Midbrain (tissue), 1 donor: ENCODE results near the gene CPM.

Source experiments
- DNase-seq: peaks from one replicate; lab custom pipeline; 2025; lab: John Stamatoyannopoulos, UW

CPM gene

GRCh38 chr12:68956466-68956865 is 23.5 kb upstream of the CPM start:
- DNase-seq: no peak

DNA sequence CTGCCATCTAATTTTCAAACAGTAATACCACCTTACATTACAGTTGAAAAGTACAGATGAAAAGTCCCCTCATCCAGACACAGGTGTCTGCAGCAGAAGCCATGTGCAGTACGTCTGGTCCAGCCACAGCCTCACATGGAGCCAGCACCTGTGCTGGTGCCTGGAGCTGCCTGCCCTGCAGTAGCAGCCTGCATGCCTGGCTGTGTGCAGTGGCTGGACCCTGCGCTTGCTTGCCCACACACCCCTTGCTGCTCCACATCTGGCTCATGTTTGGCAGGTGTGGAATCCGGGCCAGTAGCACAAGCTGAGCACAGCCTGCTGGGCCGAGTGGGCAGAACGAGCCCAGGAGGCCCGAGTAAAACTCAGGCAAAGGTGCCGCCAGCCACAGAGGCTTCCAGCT is 21.8 kb upstream of the CPM start:
- no peak for DNase-seq

GRCh38 chr12:68953536-68953935 is 20.6 kb upstream of the CPM start:
- DNase-seq: no peak

GRCh38 chr12:68951652-68952051 is 18.7 kb upstream of the CPM start:
- DNase-seq: no peak

- DNase-seq: no peak
Observed at GRCh38 chr12:68950511-68950910, 17.5 kb upstream of the CPM start.

GRCh38 chr12:68945255-68945654 is 12.3 kb upstream of the CPM start:
- no peak for DNase-seq

GRCh38 chr12:68944296-68945076 is 11.5 kb upstream of the CPM start:
- DNase-seq: no peak

- no peak for DNase-seq
Observed at GRCh38 chr12:68943848-68944247, 10.9 kb upstream of the CPM start.

DNA sequence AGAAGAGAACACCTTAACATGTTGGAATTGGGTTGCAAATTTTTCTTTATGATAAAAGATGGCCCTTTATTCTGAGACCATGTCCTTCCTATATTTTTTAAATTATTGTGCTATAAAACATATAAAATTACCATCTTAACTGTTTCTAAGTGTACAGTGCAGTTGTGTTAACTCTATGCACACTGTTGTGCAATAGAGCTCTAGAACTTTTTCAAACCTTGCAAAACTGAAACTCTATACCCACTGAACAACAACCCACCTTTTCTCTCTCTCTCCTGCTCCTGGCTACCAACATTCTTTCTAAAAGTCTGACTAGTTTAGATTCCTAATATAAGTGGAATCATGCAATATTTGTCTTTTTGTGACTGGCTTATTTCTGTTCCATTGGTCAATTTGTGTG is 7.8 kb upstream of the CPM start:
- DNase-seq: no peak

DNA sequence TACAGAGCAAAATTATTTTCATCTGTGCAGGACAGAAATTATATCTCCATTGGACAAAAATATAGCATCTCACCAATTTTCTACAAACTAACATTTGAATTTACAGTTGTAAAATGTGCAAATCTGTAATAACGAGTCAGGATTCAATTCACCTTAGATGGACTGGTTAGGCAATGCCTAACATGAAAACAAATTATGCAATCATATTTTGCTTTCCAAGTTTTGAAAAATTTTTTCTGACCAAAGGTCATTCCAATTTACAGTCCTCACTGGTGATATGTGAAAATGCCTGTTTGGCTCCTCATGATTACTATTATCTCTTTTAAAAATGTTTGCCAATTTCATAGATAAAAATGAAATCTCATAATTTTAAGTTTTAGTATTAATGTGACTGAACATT is 6.5 kb upstream of the CPM start:
- no peak for DNase-seq

GRCh38 chr12:68934392-68934791 is 1.4 kb upstream of the CPM start:
- DNase-seq: no peak

DNA sequence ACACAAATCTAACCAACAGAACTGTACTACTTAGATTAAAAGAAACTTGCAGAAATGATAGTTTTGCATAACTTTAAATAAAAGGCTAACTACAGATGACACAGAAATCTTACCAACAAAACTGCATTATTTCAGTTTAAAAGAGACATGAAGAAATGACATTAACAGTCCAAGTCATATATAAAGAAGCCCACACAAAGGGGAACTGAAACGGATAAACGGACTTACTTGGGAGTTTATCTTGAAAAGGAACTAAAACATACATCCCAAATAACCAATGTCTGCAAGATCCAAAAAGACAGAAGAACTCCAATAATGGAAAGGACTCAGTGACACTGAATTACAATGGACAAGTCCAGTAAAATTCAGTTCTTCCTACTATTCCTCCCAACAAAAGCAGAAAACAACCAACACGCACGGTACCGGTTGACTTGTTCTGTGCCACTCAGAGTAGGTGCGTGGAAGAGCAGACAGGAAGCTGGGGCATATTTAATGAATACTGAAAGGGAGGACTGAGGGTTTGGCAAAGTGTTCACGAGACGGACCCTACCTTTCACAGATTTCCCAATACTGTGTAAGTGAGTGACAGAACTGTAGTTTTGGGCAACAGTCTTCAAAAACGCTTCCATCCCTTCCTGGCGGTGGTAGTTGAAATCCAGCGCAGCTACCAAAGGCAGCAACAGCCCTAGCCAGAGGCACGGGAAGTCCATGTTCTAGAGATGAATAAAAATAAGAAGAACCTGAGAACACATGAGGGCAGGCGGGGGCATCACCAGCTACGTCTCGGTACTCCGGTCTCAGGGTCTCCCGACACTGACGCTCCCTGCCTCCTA is 627 bp downstream of the CPM start:
- peak; percentile 64 for DNase-seq

- no peak for DNase-seq
Observed at GRCh38 chr12:68930178-68930577, 2.8 kb downstream of the CPM start.

GRCh38 chr12:68924546-68924945 is 8.4 kb downstream of the CPM start:
- no peak for DNase-seq

DNA sequence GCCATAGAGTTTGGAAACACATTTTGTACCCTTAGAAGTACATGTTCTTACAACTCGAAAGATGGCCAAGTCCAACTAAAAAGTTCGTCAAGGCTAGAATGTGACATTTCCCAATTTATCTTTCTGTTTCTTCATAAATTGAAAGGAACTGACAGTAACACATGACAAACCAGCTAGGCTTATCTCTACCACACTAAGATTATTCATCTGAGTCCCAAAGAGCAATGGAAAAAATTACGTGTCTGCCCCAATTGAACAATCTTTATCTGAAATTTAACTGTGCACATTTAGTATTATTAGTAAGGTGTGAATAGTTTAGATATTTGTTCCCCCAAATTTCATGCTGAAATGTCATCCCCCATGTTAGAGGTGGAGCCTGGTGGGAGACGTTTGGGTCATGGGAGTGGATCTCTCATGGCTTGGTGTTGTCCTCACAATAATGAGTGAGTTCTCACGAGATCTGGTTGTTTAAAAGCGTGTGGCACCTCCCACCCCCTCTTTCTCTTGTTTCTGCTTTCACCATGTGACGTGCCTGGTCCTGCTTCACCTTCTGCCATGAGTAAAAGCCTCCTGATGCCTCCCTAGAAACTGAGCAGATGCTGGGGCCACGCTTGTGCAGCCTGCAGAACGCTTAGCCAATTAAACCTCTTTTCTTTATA is 13.3 kb downstream of the CPM start:
- no peak for DNase-seq

DNA sequence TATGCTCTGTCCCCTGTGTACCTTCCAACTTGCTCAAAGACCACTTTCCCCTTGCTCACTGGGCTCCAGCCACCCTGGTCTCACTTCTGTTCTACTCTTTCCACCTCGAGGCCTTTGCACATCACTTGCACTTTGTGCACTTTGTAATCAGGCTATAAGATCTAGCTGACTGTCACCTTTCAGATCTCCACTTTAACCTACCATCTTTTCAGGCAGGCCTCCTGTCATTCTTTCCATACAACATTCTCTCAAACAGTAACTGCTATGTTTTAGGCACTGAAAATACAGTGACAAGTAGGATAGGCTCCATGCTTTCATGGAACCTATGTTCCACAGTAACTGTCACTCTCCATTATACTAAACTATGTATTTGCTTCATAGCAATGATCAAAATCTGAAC is 14.0 kb downstream of the CPM start:
- DNase-seq: no peak

- DNase-seq: no peak
Observed at GRCh38 chr12:68915055-68915454, 17.9 kb downstream of the CPM start.

DNA sequence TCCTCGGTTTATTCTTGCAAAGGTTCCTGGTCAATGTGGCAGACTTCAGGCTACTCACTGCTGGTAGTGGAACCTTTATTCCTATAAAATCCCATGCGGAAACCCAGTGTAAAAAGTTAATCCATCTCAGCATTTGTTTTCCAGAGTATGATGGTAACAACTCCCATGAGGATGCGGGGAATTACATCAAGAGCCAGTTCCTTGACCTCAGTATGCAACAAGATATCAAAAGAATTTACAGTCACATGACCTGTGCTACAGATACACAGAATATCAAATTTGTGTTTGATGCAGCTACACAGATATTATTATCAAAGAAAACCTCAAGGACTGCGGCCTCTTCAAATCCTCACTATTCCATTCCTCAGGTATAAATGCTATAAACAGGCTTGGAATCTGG is 19.3 kb downstream of the CPM start:
- DNase-seq: no peak

- no peak for DNase-seq
Observed at GRCh38 chr12:68912916-68913315, 20.1 kb downstream of the CPM start.

- DNase-seq: no peak
Observed at GRCh38 chr12:68911197-68911718, 21.7 kb downstream of the CPM start.

DNA sequence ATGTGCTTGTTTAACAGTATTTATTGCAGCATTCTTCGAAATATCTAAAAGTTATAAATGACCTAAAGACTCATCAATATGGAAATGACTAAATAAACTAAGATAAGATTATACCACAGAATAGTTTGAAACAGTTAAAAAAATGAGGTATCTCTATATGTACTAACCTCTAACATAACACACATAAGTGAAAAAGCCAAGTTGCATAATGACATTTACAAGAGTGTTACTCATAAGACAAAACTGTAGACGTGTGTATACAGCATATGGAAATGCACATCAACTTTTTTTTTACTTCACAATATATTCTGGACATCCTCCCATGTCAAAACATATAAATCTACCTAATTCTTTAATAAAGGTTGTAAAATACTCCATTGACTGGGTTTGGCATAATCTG is 22.8 kb downstream of the CPM start:
- DNase-seq: no peak

DNA sequence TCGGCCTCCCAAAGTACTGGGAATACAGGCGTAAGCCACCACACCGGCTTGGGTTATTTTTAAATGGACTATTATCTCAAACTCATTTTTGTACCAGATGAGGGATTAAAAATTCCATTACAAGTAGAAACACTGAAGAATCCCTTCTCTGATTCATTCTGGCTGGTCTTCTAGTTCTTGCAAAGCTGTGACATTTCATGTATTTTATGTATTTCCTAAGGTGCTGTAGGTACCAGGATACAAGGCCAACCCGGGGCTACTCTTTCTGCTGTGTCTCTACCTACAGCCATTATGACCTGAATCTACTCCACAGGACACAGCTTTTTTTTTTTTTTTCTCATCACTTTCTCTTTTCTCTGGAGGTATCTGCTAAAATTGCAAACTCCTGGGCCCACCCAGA is 24.9 kb downstream of the CPM start:
- no peak for DNase-seq

DNA sequence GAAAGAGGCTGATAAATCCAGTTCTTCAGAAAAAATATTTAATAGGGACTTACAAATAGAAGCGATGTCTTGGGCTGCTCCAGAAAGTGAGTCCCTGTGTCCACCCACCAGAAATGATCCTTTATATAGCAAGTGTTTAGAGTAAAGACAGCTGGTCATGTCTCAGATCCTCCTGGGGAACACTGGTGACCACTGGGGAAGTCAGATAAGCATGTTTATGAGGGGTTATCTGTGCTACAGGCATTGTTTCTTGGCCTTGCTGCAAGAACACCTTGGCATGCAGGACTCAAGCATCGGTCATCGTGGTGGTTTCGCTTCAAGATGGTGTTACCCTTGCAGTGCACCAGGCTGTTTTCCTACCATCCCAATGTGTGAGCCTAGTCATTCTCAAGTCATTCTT is 27.2 kb downstream of the CPM start:
- no peak for DNase-seq
